Measurements from ENCODE around the gene EFCAB7.
A peak's percentile ranks its signal among the peaks of the same experiment; 100 is the strongest.

Gene EFCAB7, protein sequence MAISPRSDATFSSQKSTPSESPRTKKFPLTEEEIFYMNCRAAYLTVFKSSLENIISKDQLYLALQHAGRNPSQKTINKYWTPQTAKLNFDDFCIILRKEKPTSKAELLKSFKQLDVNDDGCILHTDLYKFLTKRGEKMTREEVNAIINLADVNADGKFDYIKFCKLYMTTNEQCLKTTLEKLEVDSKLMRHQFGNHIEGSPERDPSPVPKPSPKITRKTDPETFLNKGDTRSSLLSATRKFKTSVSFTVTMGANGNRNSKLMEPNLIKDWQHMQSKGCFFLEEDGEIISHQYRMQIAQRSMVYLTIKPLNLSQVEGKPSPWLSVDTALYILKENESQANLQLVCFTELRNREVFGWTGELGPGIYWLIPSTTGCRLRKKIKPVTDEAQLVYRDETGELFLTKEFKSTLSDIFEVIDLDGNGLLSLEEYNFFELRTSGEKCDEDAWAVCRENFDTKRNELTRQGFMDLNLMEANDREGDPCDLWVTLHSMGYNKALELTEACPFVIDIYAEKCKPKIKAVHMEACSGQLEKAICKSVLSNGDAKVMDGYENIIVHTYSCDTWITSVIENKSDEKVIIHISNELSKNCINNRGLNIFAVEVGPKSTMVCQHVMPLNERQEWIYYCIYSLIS

DNA sequence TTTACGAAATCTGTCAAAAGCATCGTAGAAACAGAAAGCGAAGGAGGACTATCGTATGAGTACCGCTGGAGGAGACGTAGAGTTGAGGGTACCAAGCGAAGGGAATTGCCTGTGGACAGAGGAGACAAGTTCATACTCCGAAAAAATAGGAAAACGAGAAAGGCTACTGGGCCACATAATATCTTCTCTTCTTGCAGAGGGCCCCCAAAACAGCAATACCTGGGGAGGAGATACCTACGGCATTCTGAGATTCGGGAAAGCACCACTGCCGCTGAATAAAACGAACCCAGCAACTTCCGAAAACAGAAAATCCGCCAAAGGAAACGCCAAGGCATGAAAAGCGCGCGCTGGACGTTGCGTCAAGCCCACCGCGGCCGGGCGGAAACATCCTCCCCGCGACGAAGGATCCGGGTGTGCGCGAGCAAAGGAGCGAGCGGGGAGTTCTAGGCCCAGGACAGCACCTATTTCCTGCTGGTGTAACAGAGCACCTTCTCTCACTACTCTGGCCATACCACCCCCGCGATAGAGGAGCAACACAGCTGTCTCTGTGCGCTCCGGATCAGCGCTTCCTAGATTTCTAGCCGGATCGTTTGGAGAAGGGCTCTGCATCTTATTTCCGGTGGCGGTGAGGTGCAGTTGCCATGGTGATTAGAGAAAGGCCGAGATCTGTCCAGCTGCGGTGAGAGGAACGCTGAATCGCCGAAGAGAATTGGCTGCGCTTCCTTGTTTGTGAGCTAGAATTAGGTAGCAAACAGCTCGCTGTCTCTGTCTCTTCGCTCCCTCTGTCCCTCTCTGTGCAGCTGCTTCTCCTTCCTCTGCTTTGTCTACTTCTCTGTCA is at the start of gene EFCAB7, which contains the start of gene ITGB3BP:
Gene EFCAB7 (plus strand): TSS at position 635 of the 838 bp plus-strand sequence. CDS start 2,048 bp downstream, outside the sequence.
Gene ITGB3BP (minus strand): TSS at position 335 of the 838 bp plus-strand sequence. CDS start 92 bp downstream, at position 243.
- peak; percentile 99 for DNase-seq

DNA sequence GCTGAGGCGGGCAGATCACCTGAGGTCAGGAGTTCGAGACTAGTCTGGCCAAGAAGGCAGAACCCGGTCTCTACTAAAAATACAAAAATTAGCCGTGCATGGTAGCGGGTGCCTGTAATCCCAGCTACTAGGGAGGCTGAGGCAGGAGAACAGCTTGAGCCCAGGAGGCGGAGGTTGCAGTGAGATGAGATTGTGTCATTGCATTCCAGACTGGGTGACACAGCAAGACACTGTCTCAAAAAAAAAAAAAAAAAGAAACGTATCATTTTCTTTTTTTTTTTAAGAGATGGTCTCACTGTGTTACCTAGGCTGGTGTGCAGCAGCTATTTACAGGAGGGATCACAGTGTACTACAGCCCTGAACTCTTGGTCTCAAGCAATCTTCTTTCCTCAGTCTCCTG is 47.6 kb upstream of the EFCAB7 start:
- no peak for DNase-seq

DNA sequence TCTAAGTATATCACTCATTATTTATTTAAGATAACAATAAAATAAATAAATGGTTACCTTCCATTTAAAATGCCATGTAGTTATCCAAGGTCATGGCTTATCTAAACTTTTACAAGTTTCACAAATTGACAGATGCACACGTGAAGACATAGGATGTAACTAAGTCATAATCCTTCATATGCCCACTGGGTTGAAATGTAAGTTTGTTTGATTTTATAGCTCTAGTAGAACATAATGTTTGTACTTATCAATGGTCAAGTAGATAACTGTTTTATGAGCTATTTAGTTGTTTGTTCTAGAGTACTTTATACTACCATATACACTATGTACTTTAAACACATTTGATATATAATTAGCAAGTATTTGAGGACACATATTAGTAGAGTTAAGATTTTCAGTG is 43.3 kb upstream of the EFCAB7 start:
- DNase-seq: no peak

DNA sequence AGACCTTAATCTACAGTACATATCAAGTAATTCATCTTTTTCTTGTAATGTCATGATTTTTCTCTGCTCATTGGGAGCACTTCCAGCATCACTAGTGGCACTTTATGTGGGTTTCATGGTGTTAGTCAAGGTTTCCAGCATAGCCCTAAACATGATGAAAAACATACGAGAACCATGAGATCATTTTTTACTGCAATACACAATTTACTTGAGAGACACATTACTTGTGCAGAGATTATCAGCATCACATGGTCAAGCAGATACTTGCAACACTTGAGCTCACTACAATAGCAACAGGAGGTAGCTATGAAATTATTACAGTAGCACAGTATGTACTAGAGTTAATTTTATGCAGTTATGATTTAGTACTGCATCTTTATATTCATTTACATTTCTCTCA is 36.7 kb upstream of the EFCAB7 start:
- no peak for DNase-seq

DNA sequence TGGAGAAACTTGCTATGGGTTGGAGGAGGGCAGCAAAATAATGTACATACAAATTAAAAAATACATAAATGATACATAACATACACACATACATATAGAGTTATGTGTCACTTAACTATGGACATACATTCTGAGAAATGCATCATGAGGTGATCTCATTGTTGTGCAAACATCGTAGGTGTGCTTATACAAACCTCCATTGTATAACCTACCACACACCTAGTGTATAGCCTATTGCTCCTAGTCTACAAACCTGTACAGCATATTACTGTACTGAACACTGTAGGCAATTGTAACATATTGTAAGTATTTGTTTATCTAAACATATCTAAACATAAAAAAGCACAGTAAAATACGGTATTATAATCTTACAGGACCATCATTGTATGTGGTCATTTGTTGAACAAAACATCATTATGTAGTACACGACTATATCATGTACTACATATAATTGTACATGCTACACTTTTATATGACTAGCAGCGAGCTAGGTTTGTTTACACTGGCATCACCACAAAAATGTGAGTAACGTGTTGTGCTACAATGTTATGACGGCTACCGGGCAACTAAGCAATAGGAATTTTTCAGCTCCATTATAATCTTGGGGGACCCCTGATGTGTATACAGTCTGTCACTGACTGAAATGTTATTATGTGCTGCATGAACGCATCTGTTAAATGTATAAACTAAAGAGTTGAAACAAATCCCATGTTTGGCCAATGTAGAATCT is 35.8 kb upstream of the EFCAB7 start:
- DNase-seq: no peak

DNA sequence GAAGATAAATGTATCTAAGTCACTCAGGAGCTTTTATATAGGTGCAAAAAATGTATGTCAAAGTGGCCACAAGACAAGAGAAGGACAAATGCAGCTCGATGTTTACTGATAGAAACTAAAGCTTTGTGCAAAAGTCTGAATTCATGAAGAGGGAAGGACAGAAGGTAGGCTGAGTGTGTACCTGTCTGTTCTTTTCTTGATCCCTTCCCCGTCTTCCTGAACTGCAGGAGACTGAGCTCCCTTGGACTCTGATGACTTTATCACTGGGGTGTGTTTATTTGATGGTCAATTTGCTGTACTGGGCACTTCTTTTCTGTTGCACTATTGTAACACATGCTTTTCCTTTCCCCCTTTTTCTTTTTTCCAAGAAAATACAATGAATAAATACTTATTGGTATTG is 25.7 kb upstream of the EFCAB7 start:
- DNase-seq: no peak

DNA sequence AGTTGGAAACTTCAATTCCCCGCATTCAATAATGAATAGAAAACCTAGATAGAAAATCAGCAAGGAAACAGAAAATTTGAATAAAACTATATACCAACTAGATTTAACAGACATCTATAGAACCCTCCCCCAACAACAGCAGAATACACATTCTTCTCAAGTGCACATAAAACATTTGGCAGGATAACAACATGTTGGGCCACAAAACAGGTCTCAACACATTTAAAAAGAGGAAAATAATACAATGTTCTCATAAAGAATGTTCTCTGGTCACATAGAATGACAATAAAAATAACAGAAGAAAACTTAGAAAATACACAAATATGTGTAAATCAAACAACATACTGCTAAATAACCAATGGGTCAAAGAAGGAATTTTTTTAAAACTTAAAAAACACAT is 25.2 kb upstream of the EFCAB7 start:
- DNase-seq: no peak

DNA sequence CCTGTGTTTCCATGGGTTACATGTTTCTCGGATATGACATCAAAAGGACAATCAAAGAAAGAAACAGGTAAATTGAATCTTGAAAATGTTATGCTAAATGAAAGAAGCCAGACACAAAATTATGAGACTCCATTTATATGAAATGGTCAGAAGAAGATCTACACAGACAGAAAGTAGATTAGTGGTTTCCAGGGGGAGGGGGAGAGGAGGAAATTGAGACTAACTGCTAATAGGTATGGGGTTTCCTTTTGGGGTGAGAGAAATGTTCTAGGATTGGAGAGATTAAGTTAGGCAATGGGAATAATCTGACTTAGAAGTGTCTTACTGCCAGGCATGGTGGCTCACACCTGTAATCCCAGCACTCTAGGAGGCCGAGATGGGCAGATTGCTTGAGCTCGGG is 22.1 kb upstream of the EFCAB7 start:
- no peak for DNase-seq

DNA sequence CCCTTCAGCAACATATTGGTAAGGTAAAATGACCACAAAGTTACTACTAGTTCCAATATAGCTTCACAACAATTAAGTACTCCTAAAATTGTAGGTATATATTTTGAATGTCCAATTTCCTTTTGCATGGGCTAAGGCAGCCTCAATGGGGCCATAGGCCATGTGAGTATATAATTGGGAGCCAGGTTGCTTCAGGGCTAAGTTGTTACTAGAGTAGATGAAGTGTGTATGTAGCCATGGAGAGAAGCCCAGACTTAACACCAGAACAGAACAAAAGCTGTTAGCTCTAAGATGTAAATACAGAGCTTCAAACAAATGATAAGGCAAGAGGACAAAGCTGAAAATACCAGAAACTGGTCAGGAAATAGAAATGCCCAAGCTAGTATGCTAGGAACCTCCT is 16.5 kb upstream of the EFCAB7 start:
- DNase-seq: no peak

DNA sequence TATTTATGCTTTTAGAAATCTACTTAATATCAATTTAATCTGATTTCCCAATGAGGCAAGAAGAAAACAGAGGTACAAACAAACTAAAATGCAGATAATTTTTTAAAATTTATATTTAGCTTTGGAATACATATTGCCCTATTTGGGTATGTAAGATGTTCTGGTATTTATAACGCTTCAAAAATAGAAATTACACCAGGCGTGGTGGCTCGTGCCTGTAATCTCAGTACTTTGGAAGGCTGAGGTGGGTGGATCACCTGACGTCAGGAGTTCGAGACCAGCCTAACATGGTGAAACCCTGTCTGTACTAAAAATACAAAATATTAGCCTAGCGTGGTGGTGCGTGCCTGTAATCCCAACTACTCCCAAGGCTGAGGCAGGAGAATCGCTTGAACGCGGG is 13.6 kb upstream of the EFCAB7 start:
- no peak for DNase-seq

DNA sequence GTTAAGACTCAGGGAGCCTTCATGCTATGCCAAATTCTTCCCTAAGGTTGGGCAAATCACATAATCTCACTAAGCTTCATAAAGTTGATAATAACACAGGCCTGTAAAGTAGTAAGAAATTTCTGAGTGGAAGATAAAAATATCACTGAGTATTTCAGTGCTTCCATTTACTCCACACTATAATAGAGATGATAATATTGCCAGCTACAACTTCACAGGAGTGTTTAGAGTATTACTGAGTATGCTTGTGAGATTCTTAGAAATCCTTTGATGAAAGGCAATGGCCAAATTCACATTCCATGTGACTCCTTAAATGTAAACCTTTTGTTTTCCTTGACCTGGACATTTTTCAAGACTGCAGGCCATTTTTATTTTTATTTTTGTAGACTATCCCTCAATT is 10.7 kb upstream of the EFCAB7 start:
- no peak for DNase-seq

DNA sequence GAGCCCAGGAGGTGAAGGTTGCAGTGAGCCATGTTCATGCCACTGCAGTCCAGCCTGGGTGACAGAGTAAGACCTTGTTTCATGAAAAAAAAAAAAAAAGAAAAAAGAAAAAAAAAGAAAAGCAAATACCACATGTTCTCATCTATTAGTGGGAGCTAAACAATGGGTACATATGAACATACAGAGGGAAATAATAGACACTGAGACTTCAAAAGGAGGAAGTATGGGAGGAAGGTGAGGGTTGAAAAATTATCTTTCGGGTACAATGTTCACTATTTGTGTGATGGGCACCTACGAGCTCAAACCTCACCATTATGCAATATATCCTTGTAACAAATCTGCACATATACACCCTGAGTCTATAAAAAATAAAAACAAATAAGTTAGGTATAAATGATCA is 6.7 kb upstream of the EFCAB7 start:
- DNase-seq: no peak

DNA sequence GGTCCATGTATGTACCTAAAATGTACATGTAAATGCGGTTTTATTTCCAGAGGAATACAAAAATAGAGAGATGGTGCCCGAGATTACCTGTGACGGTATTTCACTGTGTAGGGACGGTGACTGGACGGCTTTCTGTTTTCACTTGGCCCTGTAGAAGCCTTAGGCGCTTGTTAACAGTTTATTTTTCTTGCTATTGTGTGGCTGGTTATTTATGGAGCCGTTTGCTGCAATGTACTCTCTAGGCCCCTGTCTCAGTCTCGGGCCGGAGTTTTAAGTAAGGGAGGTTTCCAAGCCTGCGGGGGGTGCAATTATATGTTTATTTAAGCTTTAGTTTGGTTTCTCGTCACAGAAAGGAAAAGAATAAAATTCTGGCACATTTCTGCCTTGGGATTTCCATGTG is 413 bp downstream of the EFCAB7 start:
- no peak for DNase-seq

DNA sequence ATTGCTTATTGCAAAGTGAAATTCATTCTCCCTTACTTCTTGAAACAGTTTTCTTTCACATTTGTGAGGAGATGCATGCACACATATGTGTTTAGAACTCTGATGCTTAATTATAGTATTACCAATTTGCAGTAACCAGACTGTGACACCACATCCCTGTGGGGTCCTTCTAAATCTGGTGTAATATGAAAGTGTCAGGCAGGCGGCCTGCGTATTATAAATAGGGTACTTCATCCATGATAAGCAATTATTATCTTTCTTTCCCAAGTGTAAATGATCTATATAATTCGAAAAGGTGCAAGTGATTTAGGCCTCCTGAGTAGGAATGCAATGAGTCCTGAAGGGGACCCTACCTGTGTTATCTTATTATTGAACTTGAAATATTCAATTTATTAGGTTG is 876 bp downstream of the EFCAB7 start:
- DNase-seq: no peak

DNA sequence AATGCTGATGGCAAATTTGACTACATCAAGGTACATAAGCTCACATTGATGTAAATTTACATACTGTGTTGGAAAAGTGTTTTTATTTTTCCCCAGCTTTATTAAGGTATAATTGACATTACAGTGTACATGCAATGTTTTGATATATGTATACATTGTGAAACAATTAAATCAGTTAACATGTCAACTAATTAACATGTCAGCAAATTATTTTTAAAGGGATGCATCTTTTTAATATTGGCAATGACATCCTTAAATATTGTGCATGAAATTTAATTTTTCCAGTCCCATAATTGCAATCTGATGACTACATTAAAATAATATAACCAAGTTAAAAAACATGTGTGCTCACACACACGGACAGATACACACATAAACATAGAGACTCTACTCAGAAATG is 9.4 kb downstream of the EFCAB7 start:
- no peak for DNase-seq

DNA sequence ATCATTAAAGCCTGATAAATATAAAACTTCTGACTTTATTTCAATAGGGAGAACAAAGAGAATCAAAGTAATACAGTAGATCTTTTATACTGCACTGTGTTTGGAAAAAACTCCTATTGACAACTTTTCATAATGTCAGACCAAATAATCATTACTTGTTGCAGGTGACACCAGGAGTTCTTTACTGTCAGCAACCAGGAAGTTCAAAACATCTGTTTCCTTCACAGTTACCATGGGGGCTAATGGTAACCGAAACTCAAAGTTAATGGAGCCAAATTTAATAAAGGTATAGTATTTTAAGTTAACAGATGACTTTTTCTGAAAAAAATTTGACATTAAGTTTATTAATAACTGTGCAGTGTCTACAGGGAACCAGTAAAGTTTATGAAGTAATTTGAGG is 10.6 kb downstream of the EFCAB7 start:
- no peak for DNase-seq

DNA sequence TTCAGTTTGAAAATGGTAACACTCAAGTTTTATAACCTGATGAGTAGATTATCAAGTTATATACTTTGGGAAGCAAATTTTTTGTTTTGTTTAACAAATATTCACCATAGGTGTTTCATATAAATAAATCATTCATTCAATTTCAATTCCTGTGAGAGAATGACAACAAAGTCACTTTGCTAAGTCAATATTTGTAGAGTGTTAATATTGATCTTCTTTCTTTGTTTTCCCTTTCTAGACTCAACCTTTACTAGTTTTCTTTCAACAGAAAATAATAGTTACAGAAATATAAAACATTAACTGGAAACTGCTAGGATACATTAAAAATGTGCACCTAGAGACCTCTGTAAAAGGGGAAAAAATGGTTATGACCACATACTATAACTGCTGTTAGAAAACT is 11.1 kb downstream of the EFCAB7 start:
- no peak for DNase-seq

DNA sequence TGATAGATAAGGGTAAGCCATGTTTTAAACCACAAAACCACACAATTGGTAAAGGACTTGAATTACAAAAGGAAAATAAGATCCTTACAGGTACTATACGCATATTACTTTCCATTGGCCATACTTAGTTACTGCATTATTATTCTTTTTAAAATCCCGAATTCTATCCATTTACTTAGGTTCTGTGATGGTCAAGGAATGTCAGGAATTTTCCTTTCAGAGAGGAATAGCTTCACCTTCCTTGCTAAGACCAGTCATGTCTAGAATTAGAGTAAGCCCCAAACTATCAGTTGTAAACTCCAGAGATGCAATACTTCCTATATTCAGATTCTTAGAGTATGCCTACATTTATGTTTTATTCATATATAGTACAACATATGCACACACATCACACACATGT is 13.7 kb downstream of the EFCAB7 start:
- no peak for DNase-seq

DNA sequence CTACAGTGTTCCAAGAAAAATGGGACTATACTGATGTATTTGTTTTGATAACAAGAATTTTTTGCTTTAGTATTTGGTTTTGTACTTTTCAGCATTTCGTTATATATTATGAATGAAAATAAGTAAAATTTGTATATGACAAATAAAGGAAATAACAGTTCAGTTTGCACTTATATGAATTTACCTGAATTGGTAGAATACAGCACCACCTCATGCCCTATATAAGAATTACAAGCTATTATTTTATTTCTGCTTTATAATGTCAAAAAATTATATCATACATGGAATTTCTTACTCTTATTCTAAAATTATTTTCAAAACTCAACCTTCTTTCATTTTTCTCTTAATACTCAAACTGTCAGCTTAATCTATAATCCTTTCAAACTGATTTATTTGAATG is 14.6 kb downstream of the EFCAB7 start:
- DNase-seq: no peak

DNA sequence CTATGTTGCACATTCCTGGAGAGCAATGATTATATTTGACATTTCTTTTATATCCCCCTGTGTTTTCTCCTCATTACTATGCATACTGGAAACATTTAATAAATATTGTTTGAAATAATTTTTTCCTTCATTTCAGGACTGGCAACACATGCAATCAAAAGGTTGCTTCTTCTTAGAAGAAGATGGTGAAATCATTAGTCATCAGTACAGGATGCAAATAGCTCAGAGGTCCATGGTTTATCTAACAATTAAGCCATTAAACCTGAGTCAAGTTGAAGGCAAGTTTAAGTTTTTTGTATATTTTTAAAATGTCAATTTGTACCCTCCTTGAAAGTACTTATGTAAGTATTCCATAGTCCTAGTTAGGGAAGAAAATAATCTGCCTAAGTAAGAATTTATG is 22.5 kb downstream of the EFCAB7 start:
- DNase-seq: no peak

DNA sequence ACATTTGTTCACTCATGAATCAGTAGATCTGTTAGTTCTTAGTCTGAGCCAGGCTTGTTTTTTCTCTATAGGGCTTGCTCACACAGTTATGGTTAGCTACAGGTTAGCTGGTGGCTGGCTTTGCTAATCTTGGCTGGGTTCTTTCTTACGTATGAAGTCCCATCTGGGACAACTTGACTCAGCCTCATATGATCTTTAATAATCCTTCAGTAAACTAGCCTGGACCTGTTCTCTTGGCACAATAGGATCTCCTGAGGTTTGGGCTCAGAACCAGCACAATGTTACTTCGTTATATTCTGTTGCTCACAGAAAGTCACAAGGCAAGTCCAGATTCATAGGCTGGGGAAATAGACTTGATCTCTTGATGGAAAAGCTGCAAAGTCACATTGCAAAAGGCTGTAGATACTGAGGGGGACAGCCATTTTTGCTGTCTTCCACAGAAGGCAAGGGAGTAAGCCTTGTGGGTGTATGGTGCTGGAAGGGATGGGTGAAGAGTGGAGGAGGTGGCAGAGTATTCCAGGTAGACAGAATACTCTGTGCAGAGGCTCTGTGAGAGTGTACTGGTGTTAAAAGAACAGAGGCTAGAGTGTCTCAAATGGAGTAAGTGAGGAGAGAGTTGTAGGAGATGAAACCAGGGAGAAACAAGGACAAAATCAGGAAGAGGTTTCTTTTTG is 24.4 kb downstream of the EFCAB7 start:
- DNase-seq: no peak

DNA sequence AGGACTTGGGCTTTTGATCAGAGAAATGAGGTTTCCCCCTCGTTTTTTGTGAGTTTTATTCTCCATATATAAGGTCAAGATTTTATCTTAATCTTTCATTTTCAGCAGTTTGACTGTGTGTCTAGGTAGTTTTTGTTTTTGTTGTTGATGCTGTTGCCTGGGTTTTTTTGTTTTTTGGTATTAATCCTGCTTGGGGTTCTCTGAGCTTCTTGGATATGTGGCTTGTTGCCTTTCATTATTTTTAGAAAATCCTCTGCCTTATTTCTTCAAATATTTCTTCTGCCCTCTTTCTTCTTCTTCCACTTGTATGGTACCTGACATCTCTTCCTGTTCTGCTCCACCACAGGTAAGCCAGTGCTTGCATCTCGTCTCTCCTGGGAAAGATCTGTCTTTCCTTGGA is 25.0 kb downstream of the EFCAB7 start:
- DNase-seq: no peak

Data from NCI-H2029 (cell line).